ENCODE data around the gene ADAMTSL5.

Gene ADAMTSL5

DNA sequence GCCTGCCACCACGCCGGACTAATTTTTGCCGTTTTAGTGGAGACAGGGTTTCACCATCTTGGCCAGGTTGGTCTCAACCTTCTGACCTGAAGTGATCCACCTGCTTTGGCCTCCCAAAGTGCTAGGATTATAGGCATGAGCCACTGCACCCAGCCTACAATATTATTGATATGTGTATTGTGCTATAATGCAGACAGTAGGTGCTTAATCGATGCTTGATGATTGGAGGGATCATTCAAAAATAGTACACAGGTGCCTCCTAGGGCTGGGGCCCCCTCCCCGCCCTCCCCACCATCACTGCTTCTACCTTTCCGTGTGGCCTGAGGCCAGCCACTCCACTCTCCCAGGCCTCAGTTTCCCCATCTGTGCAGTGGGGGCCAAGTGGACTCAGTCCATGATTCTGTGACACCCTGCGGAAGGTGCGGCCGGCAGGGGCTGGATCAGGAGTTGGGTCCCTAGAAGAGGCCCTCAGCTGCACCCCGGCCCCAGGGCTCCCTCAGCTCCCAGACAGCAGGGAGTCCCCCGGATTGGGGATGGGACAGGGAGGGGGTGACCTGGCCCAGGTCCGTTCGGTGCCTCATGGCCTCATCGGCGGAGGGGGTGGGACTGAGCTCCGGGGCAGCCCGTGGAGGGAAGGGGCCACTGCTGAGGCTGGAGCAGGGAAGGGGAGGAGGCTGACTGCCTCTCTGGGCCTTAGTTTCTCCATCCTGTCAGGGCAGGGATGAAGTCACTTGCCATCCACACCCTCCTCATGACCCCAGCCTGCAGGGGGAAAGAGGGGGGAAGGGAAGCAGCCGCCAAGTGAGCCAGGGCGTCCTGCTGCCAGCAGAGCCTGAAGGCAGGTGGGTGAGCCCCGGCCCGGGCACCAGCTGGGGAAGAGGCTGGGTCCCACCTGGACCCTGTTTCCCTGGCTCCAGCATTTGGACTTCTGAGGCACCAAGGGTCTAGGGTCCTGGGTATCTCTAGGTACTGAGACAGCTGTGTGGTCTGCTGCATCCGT is 1.2 kb downstream of the ADAMTSL5 start:
- Mint-ChIP-seq H3K27ac (no peak overlapping the region), H3K4me3 (peak overlapping the region; percentile 39), H3K9me3 (peaks cover 4% of the 10 kb centered on the region), H3K36me3 (no peaks in the 10 kb centered on the region), H3K27me3 (peaks cover 29% of the 10 kb centered on the region), H3K4me1 (peaks cover 8% of the 10 kb centered on the region)
- DNase-seq (ENCODE audit: low spot score in 2 of 2) (no peak), ATAC-seq (ENCODE audit: low read depth) (no peak)

DNA sequence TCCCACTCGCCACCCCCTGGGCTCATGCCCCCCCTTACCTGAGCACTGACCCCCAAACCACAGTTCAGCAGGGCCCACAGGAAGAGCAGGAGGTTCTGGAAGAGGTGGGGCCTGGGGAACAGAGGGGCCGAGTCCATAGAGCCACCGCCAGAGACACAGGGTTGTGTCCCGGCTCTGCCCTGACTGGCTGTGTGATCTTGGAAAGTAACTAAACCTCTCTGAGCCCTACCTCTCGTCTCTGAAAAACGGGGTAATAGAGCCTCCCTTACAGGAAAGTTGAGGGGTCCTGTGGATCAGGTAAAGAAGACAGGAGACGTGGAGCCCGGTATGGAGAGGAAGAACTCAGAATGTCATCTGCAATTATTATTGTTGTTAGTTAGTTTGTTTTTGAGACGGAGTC is 2.0 kb downstream of the ADAMTSL5 start:
- H3K36me3 Mint-ChIP-seq, result no peaks in the 10 kb centered on the region
- ATAC-seq (ENCODE audit: low read depth), result no peak
- H3K9me3 Mint-ChIP-seq, result peaks cover 4% of the 10 kb centered on the region
- peaks cover 11% of the 10 kb centered on the region for H3K4me1 Mint-ChIP-seq
- no peak overlapping the region for H3K27ac Mint-ChIP-seq
- no peak overlapping the region for H3K4me3 Mint-ChIP-seq
- peaks cover 29% of the 10 kb centered on the region for H3K27me3 Mint-ChIP-seq
- no peak for DNase-seq (ENCODE audit: low spot score in 2 of 2)

DNA sequence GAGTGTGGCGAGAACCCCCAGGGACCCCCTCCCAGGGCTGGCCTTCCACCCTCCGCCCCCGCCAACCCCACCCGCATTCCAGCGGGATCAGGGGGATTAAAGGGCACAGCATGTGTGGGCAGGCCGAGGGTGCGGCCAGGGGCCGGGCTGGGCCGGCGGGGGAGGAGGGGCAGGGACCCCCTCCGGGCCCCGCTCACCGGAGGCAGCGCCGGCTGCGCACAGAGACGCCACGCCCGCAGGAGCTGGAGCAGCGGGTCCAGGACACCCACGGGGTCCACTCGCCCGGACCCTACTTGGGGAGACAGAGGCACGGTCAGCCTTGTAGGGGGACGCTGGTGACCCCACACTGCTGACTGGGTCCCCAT is 2.4 kb downstream of the ADAMTSL5 start:
- Mint-ChIP-seq H3K4me1 (peaks cover 11% of the 10 kb centered on the region), H3K4me3 (no peak overlapping the region), H3K27me3 (peaks cover 30% of the 10 kb centered on the region), H3K27ac (no peak overlapping the region), H3K9me3 (peaks cover 4% of the 10 kb centered on the region), H3K36me3 (no peaks in the 10 kb centered on the region)
- ATAC-seq (ENCODE audit: low read depth) (no peak), DNase-seq (ENCODE audit: low spot score in 2 of 2) (no peak)

DNA sequence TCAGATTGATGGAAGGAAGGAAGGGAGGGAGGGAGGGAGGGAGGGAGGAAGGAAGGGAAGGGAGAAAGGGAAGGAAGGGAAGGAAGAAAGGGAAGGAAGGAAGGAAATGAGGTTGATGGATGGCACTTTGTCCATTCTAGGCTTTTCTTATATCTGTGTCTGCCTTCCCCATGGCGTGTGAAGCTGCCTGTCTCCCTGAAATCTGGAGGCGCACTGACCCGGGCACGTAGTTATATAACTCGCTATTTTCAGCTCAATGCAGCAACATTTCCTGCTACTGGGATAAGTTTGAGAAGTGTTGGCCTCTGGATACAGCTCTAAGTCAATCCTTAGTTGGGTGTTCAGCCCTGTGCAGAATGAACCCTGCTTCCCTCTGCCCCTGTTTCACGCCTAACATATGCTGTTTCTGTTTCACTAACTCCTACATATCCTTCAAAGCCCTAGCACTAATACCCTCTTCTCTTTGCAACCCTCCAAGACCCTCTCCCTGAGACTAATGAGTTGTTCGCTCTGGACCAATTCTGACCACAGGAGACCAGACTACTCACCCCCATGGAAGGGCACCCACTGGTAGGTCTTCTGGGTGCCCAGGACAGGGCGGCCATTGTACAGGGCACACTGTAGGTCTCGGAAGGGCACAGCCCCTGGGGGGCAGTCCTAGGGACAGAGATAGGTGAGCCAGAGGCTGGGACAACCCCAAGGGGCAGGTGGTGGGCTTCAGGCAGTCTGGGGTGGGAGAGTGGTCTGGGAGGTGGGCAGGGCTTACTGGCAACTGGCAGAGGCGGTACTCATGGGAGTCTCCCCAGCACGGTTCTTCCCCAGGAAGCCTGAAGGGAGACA is 3.0 kb downstream of the ADAMTSL5 start:
- peaks cover 4% of the 10 kb centered on the region for H3K9me3 Mint-ChIP-seq

DNA sequence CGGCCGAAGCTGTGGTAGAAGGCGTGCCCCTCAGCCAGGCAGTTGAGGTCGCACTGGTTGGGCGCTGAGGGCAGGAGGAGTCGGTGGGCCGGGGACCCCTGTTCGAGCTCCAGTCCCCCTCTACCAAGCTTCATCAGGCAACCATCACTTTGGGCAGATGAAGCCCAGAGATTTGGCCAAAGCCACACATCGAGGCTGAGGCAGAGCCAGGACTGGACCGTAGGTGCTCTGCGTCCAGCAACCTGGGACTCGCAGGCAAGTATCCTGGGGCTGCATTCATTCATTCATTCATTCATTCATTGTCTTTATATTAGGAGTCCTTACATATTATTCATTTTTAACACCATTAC is 4.3 kb downstream of the ADAMTSL5 start:
- peaks cover 9% of the 10 kb centered on the region for H3K4me1 Mint-ChIP-seq
- H3K27me3 Mint-ChIP-seq, result peaks cover 37% of the 10 kb centered on the region
- no peak for ATAC-seq (ENCODE audit: low read depth)
- peaks cover 4% of the 10 kb centered on the region for H3K9me3 Mint-ChIP-seq
- H3K4me3 Mint-ChIP-seq, result no peak overlapping the region
- no peaks in the 10 kb centered on the region for H3K36me3 Mint-ChIP-seq
- DNase-seq (ENCODE audit: low spot score in 2 of 2), result no peak
- H3K27ac Mint-ChIP-seq, result no peak overlapping the region

More for the DNA sequence above, 3.0 kb downstream of the ADAMTSL5 start:
- DNase-seq (ENCODE audit: low spot score in 2 of 2), result no peak
- Mint-ChIP-seq H3K36me3 (no peaks in the 10 kb centered on the region), H3K4me3 (no peak overlapping the region), H3K27ac (no peak overlapping the region), H3K27me3 (peaks cover 31% of the 10 kb centered on the region), H3K4me1 (peaks cover 11% of the 10 kb centered on the region)
- ATAC-seq (ENCODE audit: low read depth), result no peak

DNA sequence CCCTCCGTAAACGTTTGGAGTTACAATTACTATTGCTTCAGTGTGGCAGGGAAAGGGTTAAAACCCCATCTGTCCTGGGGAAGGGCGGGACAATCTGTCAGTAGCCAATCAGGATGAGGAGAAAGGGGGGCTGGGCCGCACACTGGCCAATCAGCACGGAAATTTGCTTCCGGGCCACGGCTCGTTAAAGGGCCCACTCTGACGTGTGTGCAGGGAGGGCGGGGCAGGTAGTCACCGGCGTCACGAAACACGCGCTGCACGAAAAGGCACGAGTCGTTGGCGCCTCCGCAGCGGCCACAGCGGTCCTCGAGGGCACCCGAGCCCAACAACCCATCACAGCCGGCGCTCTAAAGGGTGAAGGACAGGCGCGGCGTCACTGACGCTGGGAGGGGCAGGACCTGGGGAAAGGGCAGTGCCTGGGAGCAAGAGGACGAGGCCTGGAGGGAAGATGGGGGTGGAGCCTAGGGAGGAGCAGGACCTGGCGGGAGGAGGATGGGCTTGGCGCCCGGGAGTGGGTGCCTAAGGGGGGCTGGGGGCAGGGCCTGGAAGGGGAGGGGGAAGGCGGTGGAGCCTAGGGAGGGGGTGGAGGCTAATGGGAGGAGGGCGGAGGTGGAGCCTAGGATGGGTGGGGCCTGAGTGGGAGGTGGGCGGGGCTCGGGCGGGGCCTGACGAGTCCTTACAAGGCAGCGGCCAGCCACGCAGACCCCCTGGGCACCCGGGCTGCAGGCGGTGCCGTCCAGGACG is 4.9 kb downstream of the ADAMTSL5 start:
- ATAC-seq (ENCODE audit: low read depth) (peak; percentile 89), DNase-seq (ENCODE audit: low spot score in 2 of 2) (peak; percentile 79 to 83)
- Mint-ChIP-seq H3K27ac (peak overlapping the region; percentile 85), H3K4me1 (peaks cover 9% of the 10 kb centered on the region), H3K4me3 (peak overlapping the region; percentile 79), H3K36me3 (no peaks in the 10 kb centered on the region), H3K27me3 (peaks cover 37% of the 10 kb centered on the region), H3K9me3 (peaks cover 4% of the 10 kb centered on the region)

DNA sequence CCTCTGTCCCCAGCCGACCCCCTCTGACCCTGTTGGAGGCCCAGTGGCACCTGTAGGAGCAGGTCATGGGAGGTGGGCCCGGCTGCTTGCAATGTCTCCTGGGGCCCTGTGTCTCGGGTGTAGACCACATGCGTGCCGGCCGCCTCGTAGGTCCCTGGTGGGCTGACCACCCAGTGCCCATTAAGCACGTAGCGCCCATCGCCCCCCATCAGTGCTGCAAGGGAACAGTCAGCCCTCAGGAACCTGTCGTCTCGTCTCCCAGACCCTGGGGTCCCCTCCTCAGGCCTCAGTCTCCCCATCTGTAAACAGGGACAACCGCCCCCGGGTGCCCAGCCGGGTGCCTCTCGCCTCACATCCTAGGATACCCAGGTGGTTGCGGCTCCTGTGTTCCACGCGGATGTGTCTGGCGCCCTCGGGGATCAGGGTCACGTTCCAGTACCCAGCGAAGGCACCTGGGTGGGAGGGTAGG is 5.6 kb downstream of the ADAMTSL5 start:
- H3K4me1 Mint-ChIP-seq, result peaks cover 11% of the 10 kb centered on the region
- H3K9me3 Mint-ChIP-seq, result peaks cover 4% of the 10 kb centered on the region
- DNase-seq (ENCODE audit: low spot score in 2 of 2), result no peak
- peak overlapping the region; percentile 85 for H3K27ac Mint-ChIP-seq
- H3K27me3 Mint-ChIP-seq, result peaks cover 39% of the 10 kb centered on the region
- no peaks in the 10 kb centered on the region for H3K36me3 Mint-ChIP-seq
- no peak for ATAC-seq (ENCODE audit: low read depth)
- no peak overlapping the region for H3K4me3 Mint-ChIP-seq

DNA sequence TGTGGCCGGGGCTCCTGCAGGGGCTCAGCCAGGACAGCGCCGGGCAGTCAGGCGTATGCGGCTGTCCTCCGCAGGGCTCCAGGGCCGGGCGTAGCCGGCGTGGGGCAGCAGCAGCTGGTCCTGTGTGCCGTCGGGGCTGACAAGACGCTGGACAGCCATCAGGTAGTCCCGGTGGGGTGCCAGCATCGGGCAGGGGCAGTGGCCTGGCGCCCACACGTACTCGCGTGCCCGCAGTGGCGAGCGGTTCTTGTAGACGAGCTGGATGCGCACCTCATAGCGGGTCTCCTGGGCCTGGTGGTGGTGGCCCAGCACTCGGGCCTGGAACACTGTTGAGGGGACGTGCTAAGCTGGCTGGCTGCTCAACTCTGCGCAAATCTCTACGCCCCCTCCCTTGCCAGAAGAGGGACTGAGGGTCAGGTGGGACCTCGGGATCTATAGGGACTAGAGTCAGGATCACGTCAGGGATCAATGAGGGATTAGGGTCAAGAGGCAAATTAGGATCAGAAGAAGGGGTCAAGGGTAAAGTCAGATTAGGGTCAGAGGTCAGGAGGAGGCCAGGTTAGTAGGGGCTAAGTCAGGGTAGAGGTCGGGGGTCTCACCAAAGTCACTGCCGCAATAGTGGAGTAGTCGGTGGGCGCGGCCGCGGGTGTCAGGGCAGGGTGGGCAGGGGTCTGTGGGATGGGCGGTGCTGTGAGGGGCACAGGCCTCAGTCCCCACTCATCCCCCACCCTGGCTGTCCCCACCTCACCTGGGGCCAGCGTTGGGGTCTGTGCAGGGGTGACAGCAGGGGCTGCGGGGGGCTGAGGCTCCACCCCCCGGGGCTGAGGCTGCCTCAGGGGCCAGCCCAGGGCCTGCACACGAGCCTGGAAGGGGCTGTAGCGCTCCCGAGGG is 6.6 kb downstream of the ADAMTSL5 start:
- ATAC-seq (ENCODE audit: low read depth) (no peak), DNase-seq (ENCODE audit: low spot score in 2 of 2) (no peak)
- Mint-ChIP-seq H3K4me3 (no peak overlapping the region), H3K27ac (no peak overlapping the region), H3K36me3 (no peaks in the 10 kb centered on the region), H3K9me3 (peaks cover 4% of the 10 kb centered on the region), H3K27me3 (peaks cover 39% of the 10 kb centered on the region), H3K4me1 (peaks cover 11% of the 10 kb centered on the region)

DNA sequence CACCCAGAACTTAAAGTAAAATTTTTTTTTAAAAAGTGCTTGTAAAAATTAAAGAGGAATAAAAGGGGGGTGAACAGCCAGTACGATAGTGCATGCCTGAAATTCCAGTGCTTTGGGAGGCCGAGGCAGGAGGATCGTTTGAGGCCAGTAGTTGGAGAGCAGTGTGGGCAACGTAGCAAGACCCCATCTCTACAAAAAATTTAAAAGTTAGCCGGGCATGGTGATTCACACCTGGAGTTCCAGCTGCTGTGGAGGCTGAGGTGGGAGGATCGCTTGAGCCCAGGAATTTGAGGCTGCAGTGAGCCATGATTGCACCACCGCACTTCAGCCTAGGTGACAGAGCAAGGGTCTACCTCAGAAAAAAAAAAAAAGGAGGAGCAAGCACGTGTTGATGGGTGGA is 7.8 kb downstream of the ADAMTSL5 start:
- peaks cover 36% of the 10 kb centered on the region for H3K27me3 Mint-ChIP-seq
- no peak overlapping the region for H3K4me3 Mint-ChIP-seq
- no peaks in the 10 kb centered on the region for H3K36me3 Mint-ChIP-seq
- H3K27ac Mint-ChIP-seq, result no peak overlapping the region
- H3K4me1 Mint-ChIP-seq, result peaks cover 11% of the 10 kb centered on the region
- ATAC-seq (ENCODE audit: low read depth) (no peak), DNase-seq (ENCODE audit: low spot score in 2 of 2) (no peak)
- peaks cover 4% of the 10 kb centered on the region for H3K9me3 Mint-ChIP-seq

DNA sequence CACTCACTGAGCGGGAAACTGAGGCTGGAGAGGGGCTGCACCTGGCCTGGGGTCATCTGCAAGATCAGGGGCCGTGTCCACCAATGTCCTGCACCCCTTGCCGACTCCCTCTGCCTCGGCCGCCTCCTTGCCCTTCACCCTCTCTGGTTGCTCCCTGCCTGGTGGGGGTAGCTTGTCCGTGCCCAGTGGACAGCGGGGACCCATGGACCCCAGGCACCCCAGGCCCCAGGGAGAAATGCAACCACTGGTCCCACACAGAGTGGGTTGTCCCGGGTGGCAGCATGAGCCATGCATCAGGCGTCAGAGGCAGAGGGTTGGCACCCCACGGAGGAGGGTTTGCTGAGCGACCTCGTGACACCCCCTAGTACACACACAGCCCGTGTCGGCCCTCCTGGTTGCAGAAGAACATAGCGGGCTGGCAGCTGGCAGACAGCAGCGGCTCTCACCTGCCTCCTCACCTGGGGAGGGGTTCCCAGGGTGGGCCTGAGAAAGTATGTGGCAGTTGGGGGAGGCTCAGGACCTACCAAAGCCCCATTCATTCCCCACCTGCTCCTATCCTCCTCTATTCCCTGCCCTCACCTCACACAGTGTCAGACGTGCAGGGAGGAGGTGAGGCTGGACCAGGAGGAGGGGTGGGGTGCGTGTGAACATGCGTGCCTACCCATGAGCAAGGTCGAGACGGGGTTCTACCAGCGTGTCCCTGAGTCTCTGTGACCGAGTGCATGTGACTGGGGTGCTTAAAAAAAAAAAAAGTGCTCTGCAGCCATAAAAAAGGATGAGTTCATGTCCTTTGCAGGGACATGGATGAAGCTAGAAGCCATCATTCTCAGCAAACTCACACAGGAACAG is 8.7 kb downstream of the ADAMTSL5 start:
- Mint-ChIP-seq H3K27me3 (peaks cover 35% of the 10 kb centered on the region), H3K4me1 (peaks cover 11% of the 10 kb centered on the region), H3K36me3 (no peaks in the 10 kb centered on the region), H3K27ac (no peak overlapping the region), H3K9me3 (peaks cover 4% of the 10 kb centered on the region), H3K4me3 (no peak overlapping the region)
- ATAC-seq (ENCODE audit: low read depth) (no peak), DNase-seq (ENCODE audit: low spot score in 2 of 2) (no peak)

DNA sequence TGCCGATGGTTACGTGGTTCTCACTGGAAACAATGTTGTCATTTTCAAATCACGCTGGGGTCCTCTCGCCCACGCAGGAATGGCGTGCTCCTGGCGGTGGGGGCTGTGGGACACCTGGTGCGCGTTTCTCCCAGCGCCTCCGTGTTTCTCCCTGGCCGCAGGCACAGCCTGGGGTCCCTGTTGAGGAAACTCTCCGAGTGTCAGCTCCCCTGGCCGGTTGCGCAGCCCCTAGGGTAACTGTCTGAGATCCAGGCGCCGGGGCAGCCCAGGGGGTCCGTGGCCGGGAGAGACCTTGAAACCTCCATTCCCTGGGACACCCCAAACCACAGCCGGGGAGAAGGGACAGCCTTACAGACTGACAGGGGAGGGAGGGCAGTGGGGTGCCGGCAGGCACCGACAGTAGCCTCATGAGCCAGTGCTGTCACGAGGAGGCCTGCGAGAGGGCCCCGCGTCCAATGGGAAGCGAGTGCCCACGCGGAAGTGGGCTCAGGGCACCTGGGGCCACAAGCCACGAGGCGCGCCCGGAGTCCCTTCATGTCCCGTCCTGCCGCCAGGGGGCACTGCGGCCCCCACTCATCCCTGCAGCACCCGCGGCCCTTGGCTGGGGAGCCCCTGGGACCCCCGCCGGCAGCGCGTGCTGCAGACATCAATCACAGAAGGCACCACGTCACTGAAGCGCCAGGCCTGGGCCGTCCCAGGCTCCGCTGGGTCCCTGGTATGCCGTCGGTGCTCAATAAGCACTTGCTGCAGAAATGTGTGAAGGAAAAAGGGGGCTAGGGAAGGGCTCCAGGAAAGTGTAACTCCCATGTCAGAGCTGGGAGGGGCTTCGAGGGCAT is 9.5 kb downstream of the ADAMTSL5 start:
- Mint-ChIP-seq H3K27ac (no peak overlapping the region), H3K4me1 (peaks cover 11% of the 10 kb centered on the region), H3K27me3 (peaks cover 32% of the 10 kb centered on the region), H3K4me3 (no peak overlapping the region), H3K36me3 (no peaks in the 10 kb centered on the region), H3K9me3 (peaks cover 2% of the 10 kb centered on the region)
- ATAC-seq (ENCODE audit: low read depth), result peak; percentile 18
- DNase-seq (ENCODE audit: low spot score in 2 of 2), result peak; percentile 47 to 62

Measured in memory B cell (primary cell).